ENCODE data around the gene MACROD2. TPM values are rescaled to one million over a fixed set of nuclear protein-coding genes. Genes with fewer than 3 reads are reported as not detected.

Gene MACROD2
- total RNA-seq, 1 experiment from 2014 or later: 1.6 TPM

GRCh38 chr20:15451241-15451640 lies 1455.9 kb downstream of the MACROD2 start:
- no peak overlapping the region for H3K4me2 ChIP-seq (ENCODE audit: insufficient read depth, insufficient read length, low read length)
- H3K27ac Mint-ChIP-seq: peak overlapping the region in 2 of 3 experiments; percentile 50 to 91; a peak in 3 of 7 replicates
- H3K14ac ChIP-seq (ENCODE audit: insufficient read depth, low read length): no peak overlapping the region
- no peak overlapping the region for H3K9ac ChIP-seq (ENCODE audit: extremely low read depth, insufficient read length, low read length)
- no peak overlapping the region for H3K27ac ChIP-seq (ENCODE audit: insufficient read length, low read depth, low read length)
- peaks cover 8 to 11% of the 10 kb centered on the region in 2 experiments for H3K4me1 Mint-ChIP-seq
- no peak for TF ChIP-seq CTCF (conservative IDR thresholded peaks at IDR 0.05)
- no peak for DNase-seq
- no peaks in the 10 kb centered on the region for H4K20me1 ChIP-seq (ENCODE audit: control insufficient read depth, insufficient read depth, insufficient read length)
- H2BK15ac ChIP-seq (ENCODE audit: low read depth, low read length): no peak overlapping the region
- H3T11ph ChIP-seq (ENCODE audit: low read length): no peak overlapping the region
- H3K56ac ChIP-seq (ENCODE audit: insufficient read length, low read depth, low read length): no peak overlapping the region
- no peaks in the 10 kb centered on the region for H3K9me3 Mint-ChIP-seq
- H4K5ac ChIP-seq (ENCODE audit: insufficient read length, low read depth, low read length): no peak overlapping the region
- no peak overlapping the region for H2BK5ac ChIP-seq (ENCODE audit: insufficient read length, low read length)
- H3K9me3 ChIP-seq (ENCODE audit: control insufficient read depth, low read depth, low read length): no peaks in the 10 kb centered on the region
- no peaks in the 10 kb centered on the region; a peak in 1 of 7 replicates for H3K36me3 Mint-ChIP-seq (ENCODE audit: insufficient read depth in 1 of 3, low read depth in 3 of 3)
- no peak overlapping the region for H2BK120ac ChIP-seq (ENCODE audit: low read depth, low read length, poor library complexity, severe bottlenecking)
- H4K91ac ChIP-seq (ENCODE audit: insufficient read length, low read depth, low read length): no peak overlapping the region
- no peak overlapping the region for H3K4ac ChIP-seq (ENCODE audit: low read depth, low read length)
- H2AK5ac ChIP-seq (ENCODE audit: insufficient read length, low read length): no peak overlapping the region
- H2AFZ ChIP-seq (ENCODE audit: low read length): no peak overlapping the region
- no peaks in the 10 kb centered on the region for H3K4me1 ChIP-seq (ENCODE audit: insufficient read depth, low read length)
- H3K27me3 ChIP-seq (ENCODE audit: insufficient read depth, low read length): no peaks in the 10 kb centered on the region
- WGBS (ENCODE audit: extremely low coverage, insufficient read length, low lambda C conversion rate): no CpG with 5 or more reads among the region's 2 CpGs
- H3K27me3 Mint-ChIP-seq (ENCODE audit: low read depth): no peaks in the 10 kb centered on the region
- no peak overlapping the region for H2BK20ac ChIP-seq (ENCODE audit: low read depth, low read length, poor library complexity, severe bottlenecking)
- H3K4me3 Mint-ChIP-seq: no peak overlapping the region
- no peaks in the 10 kb centered on the region for H3K79me2 ChIP-seq (ENCODE audit: insufficient read depth, low read length)
- H3K23ac ChIP-seq (ENCODE audit: insufficient read length, low read depth, low read length): no peak overlapping the region
- H3K79me1 ChIP-seq (ENCODE audit: insufficient read depth, low read depth, low read length, poor library complexity, severe bottlenecking): no peaks in the 10 kb centered on the region
- no peak overlapping the region for H3K18ac ChIP-seq (ENCODE audit: insufficient read length, low read depth, low read length)
- H4K8ac ChIP-seq (replicated peaks; ENCODE audit: insufficient read length, low read depth, low read length): no peak overlapping the region
- H3K23me2 ChIP-seq (ENCODE audit: insufficient read length, low read depth, low read length, poor library complexity, severe bottlenecking): no peaks in the 10 kb centered on the region
- H2BK12ac ChIP-seq (ENCODE audit: insufficient read length, low read depth, low read length): no peak overlapping the region

Data from H9 (cell line).